GM18858 (cell line): ENCODE data around the gene CD99L2.

Experiments
- ATAC-seq: cut with Tn5 transposase; IDR thresholded peaks from one replicate; pipeline ENCODE4 v1.9.1; 2021; ENCODE audit not compliant: unreplicated experiment

Gene CD99L2

GRCh38 chrX:150766351-150767044 lies 132.0 kb downstream of the CD99L2 start:
- ATAC-seq: no peak

GRCh38 chrX:150765782-150766350 lies 132.6 kb downstream of the CD99L2 start:
- ATAC-seq: no peak

GRCh38 chrX:150765237-150765636 lies 133.2 kb downstream of the CD99L2 start:
- no peak for ATAC-seq

- ATAC-seq: no peak
These were observed 134.7 kb downstream of the CD99L2 start for GRCh38 chrX:150763810-150764209.

GRCh38 chrX:150763303-150763797 lies 135.1 kb downstream of the CD99L2 start:
- ATAC-seq: no peak

GRCh38 chrX:150762258-150763165 lies 136.0 kb downstream of the CD99L2 start:
- ATAC-seq: no peak

GRCh38 chrX:150761819-150762216 lies 136.7 kb downstream of the CD99L2 start:
- ATAC-seq: no peak

GRCh38 chrX:150761176-150761818 lies 137.2 kb downstream of the CD99L2 start:
- no peak for ATAC-seq

- ATAC-seq: no peak
These were observed 138.7 kb downstream of the CD99L2 start for GRCh38 chrX:150759568-150760416.

GRCh38 chrX:150757371-150757770 lies 141.1 kb downstream of the CD99L2 start:
- no peak for ATAC-seq

- ATAC-seq: no peak
These were observed 144.5 kb downstream of the CD99L2 start for GRCh38 chrX:150753968-150754367.

GRCh38 chrX:150753357-150753756 lies 145.1 kb downstream of the CD99L2 start:
- ATAC-seq: no peak

- no peak for ATAC-seq
These were observed 146.3 kb downstream of the CD99L2 start for GRCh38 chrX:150752124-150752523.

GRCh38 chrX:150736475-150736874 lies 162.0 kb downstream of the CD99L2 start:
- ATAC-seq: no peak

- no peak for ATAC-seq
These were observed 166.7 kb downstream of the CD99L2 start for GRCh38 chrX:150731795-150732194.

GRCh38 chrX:150730719-150731118 lies 167.7 kb downstream of the CD99L2 start:
- no peak for ATAC-seq

- ATAC-seq: no peak
These were observed 168.5 kb downstream of the CD99L2 start for GRCh38 chrX:150729956-150730355.

GRCh38 chrX:150719621-150720020 lies 178.8 kb downstream of the CD99L2 start:
- no peak for ATAC-seq
